ENCODE data around the gene C1orf232.

GRCh38 chr1:26163684-26164035 lies 5.1 kb downstream of the C1orf232 start:
- TF ChIP-seq POLR2AphosphoS5 (IDR thresholded peaks at IDR 0.05; ENCODE audit: borderline replicate concordance, low read depth, low read length) (no peak), EZH2 (IDR thresholded peaks at IDR 0.05) (no peak)
